Effector memory CD8-positive, alpha-beta T cell (primary cell): ENCODE measurements around the gene ALG12.

Experiments used
- ATAC-seq: fragments of 150-1000 bp; cut with Tn5 transposase; replicated peaks from 2 replicates; pipeline ENCODE4 v1.10.0; 2021; ENCODE audit warnings: mild to moderate bottlenecking, moderate library complexity
- DNase-seq, 3 experiments: peaks; one replicate each; pipeline ENCODE4 v3.0.0; 2021
- H3K27ac Mint-ChIP-seq, 2 donors: one replicate each; pipeline ENCODE4 v1.8.0; 2022; ENCODE audit warnings: mild to moderate bottlenecking in 2 of 2, mixed read lengths in 2 of 2, moderate library complexity in 2 of 2
- H3K27me3 Mint-ChIP-seq, 2 donors: one replicate each; pipeline ENCODE4 v1.8.0; 2022; ENCODE audit warnings: mixed read lengths in 2 of 2
- H3K36me3 Mint-ChIP-seq: one replicate; pipeline ENCODE4 v1.8.0; 2022; ENCODE audit warnings: mild to moderate bottlenecking, moderate library complexity, mixed read lengths; ENCODE audit not compliant: insufficient read depth
- H3K4me1 Mint-ChIP-seq, 2 donors: one replicate each; pipeline ENCODE4 v1.8.0; 2022; ENCODE audit warnings: low read depth in 2 of 2, mixed read lengths in 2 of 2
- H3K4me3 Mint-ChIP-seq, 2 donors: one replicate each; pipeline ENCODE4 v1.8.0; 2022; ENCODE audit warnings: mild to moderate bottlenecking in 2 of 2, mixed read lengths in 2 of 2, moderate library complexity in 2 of 2
- H3K9me3 Mint-ChIP-seq, 2 donors: one replicate each; pipeline ENCODE4 v1.8.0; 2022; ENCODE audit warnings: mixed read lengths in 2 of 2

Gene ALG12

GRCh38 chr22:49899530-49899929, 18.7 kb downstream of the ALG12 start:
- peak overlapping the region in 1 of 2 donors; percentile 16 for H3K27ac Mint-ChIP-seq
- H3K9me3 Mint-ChIP-seq: peaks cover 3 to 9% of the 10 kb centered on the region in 2 donors
- peaks cover 6 to 18% of the 10 kb centered on the region in 2 donors for H3K4me1 Mint-ChIP-seq
- ATAC-seq (peak; percentile 54), DNase-seq (no peak)
- H3K4me3 Mint-ChIP-seq: no peak overlapping the region
- no peaks in the 10 kb centered on the region for H3K27me3 Mint-ChIP-seq
- peaks cover 25% of the 10 kb centered on the region for H3K36me3 Mint-ChIP-seq

- no peaks in the 10 kb centered on the region for H3K27me3 Mint-ChIP-seq
- DNase-seq: no peak
- H3K4me1 Mint-ChIP-seq: peaks cover 14 to 20% of the 10 kb centered on the region in 2 donors
- peak overlapping the region in 1 of 2 donors; percentile 44 for H3K27ac Mint-ChIP-seq
- H3K36me3 Mint-ChIP-seq: peaks cover 21% of the 10 kb centered on the region
- ATAC-seq: no peak
- peaks cover 3 to 9% of the 10 kb centered on the region in 2 donors for H3K9me3 Mint-ChIP-seq
- no peak overlapping the region for H3K4me3 Mint-ChIP-seq
Observed at GRCh38 chr22:49897015-49897684, 21.1 kb downstream of the ALG12 start.

GRCh38 chr22:49896201-49896600, 22.0 kb downstream of the ALG12 start:
- Mint-ChIP-seq H3K27ac (peak overlapping the region in 1 of 2 donors; percentile 51), H3K36me3 (peaks cover 23% of the 10 kb centered on the region), H3K4me3 (no peak overlapping the region), H3K4me1 (peaks cover 10 to 20% of the 10 kb centered on the region in 2 donors), H3K9me3 (peaks cover 4% of the 10 kb centered on the region in 2 donors), H3K27me3 (no peaks in the 10 kb centered on the region)
- DNase-seq (no peak), ATAC-seq (no peak)

- H3K4me1 Mint-ChIP-seq: peaks cover 10 to 21% of the 10 kb centered on the region in 2 donors
- H3K4me3 Mint-ChIP-seq: no peak overlapping the region
- no peak for ATAC-seq
- no peak for DNase-seq
- H3K9me3 Mint-ChIP-seq: peaks cover 0 to 4% of the 10 kb centered on the region in 2 donors
- peak overlapping the region; percentile 20 to 59 for H3K27ac Mint-ChIP-seq
- no peaks in the 10 kb centered on the region for H3K27me3 Mint-ChIP-seq
- peaks cover 23% of the 10 kb centered on the region for H3K36me3 Mint-ChIP-seq
Observed at GRCh38 chr22:49894322-49895054, 23.8 kb downstream of the ALG12 start.

GRCh38 chr22:49893025-49893424, 25.2 kb downstream of the ALG12 start:
- Mint-ChIP-seq H3K36me3 (peaks cover 23% of the 10 kb centered on the region), H3K4me1 (peaks cover 10 to 21% of the 10 kb centered on the region in 2 donors), H3K27me3 (no peaks in the 10 kb centered on the region), H3K9me3 (peaks cover 0 to 4% of the 10 kb centered on the region in 2 donors), H3K4me3 (no peak overlapping the region), H3K27ac (no peak overlapping the region)
- no peak for DNase-seq
- no peak for ATAC-seq

GRCh38 chr22:49892226-49892899, 25.9 kb downstream of the ALG12 start:
- H3K9me3 Mint-ChIP-seq: peaks cover 0 to 4% of the 10 kb centered on the region in 2 donors

GRCh38 chr22:49889071-49889470, 29.2 kb downstream of the ALG12 start:
- Mint-ChIP-seq H3K36me3 (peaks cover 38% of the 10 kb centered on the region), H3K27ac (no peak overlapping the region), H3K4me3 (no peak overlapping the region), H3K9me3 (peaks cover 0 to 2% of the 10 kb centered on the region in 2 donors), H3K4me1 (peaks cover 2 to 18% of the 10 kb centered on the region in 2 donors), H3K27me3 (no peaks in the 10 kb centered on the region)
- no peak for DNase-seq
- ATAC-seq: no peak

More at GRCh38 chr22:49892226-49892899, 25.9 kb downstream of the ALG12 start:
- no peaks in the 10 kb centered on the region for H3K27me3 Mint-ChIP-seq
- H3K4me3 Mint-ChIP-seq: no peak overlapping the region
- H3K4me1 Mint-ChIP-seq: peaks cover 10 to 21% of the 10 kb centered on the region in 2 donors
- DNase-seq (no peak), ATAC-seq (no peak)
- no peak overlapping the region for H3K27ac Mint-ChIP-seq
- peaks cover 21% of the 10 kb centered on the region for H3K36me3 Mint-ChIP-seq

GRCh38 chr22:49887702-49888101, 30.5 kb downstream of the ALG12 start:
- peaks cover 0 to 2% of the 10 kb centered on the region in 2 donors for H3K9me3 Mint-ChIP-seq
- H3K27me3 Mint-ChIP-seq: no peaks in the 10 kb centered on the region
- DNase-seq: no peak
- H3K27ac Mint-ChIP-seq: no peak overlapping the region
- ATAC-seq: no peak
- H3K4me1 Mint-ChIP-seq: peaks cover 6 to 27% of the 10 kb centered on the region in 2 donors
- no peak overlapping the region for H3K4me3 Mint-ChIP-seq
- H3K36me3 Mint-ChIP-seq: peaks cover 45% of the 10 kb centered on the region

GRCh38 chr22:49887064-49887451, 31.2 kb downstream of the ALG12 start:
- Mint-ChIP-seq H3K9me3 (peaks cover 0 to 2% of the 10 kb centered on the region in 2 donors), H3K27me3 (no peaks in the 10 kb centered on the region), H3K4me1 (peaks cover 9 to 32% of the 10 kb centered on the region in 2 donors), H3K4me3 (no peak overlapping the region), H3K27ac (no peak overlapping the region), H3K36me3 (peaks cover 45% of the 10 kb centered on the region)
- DNase-seq (no peak), ATAC-seq (no peak)

- peaks cover 0 to 2% of the 10 kb centered on the region in 2 donors for H3K9me3 Mint-ChIP-seq
- H3K4me1 Mint-ChIP-seq: peaks cover 12 to 35% of the 10 kb centered on the region in 2 donors
- no peaks in the 10 kb centered on the region for H3K27me3 Mint-ChIP-seq
- peaks cover 45% of the 10 kb centered on the region for H3K36me3 Mint-ChIP-seq
- no peak for DNase-seq
- no peak for ATAC-seq
- no peak overlapping the region for H3K27ac Mint-ChIP-seq
- no peak overlapping the region for H3K4me3 Mint-ChIP-seq
Observed at GRCh38 chr22:49886346-49887063, 31.7 kb downstream of the ALG12 start.

- H3K4me3 Mint-ChIP-seq: no peak overlapping the region
- no peak overlapping the region for H3K27ac Mint-ChIP-seq
- DNase-seq (no peak), ATAC-seq (no peak)
- H3K4me1 Mint-ChIP-seq: peaks cover 14 to 33% of the 10 kb centered on the region in 2 donors
- H3K36me3 Mint-ChIP-seq: peaks cover 41% of the 10 kb centered on the region
- H3K27me3 Mint-ChIP-seq: no peaks in the 10 kb centered on the region
- H3K9me3 Mint-ChIP-seq: no peaks in the 10 kb centered on the region
Observed at GRCh38 chr22:49885881-49886280, 32.4 kb downstream of the ALG12 start.

GRCh38 chr22:49885281-49885680, 33.0 kb downstream of the ALG12 start:
- Mint-ChIP-seq H3K27ac (no peak overlapping the region), H3K4me1 (peaks cover 18 to 36% of the 10 kb centered on the region in 2 donors), H3K36me3 (peaks cover 38% of the 10 kb centered on the region), H3K4me3 (no peak overlapping the region), H3K9me3 (no peaks in the 10 kb centered on the region), H3K27me3 (no peaks in the 10 kb centered on the region)
- no peak for ATAC-seq
- no peak for DNase-seq
